GM12878 (cell line): Measurements from ENCODE around the gene DLEC1. TPM values are rescaled to one million over a fixed set of nuclear protein-coding genes. Genes with fewer than 3 reads are reported as not detected.

ENCODE experiments used
- MEF2B ChIP-seq: fragments of 450-650 bp; IDR thresholded peaks from 2 replicates; pipeline ENCODE4 v1.6.1; 2018; ENCODE audit warnings: mild to moderate bottlenecking, moderate library complexity; ENCODE audit not compliant: partially characterized antibody, poor library complexity, severe bottlenecking
- polyA plus RNA-seq, 11 experiments: library from polyadenylated mRNA; depleted of rRNA in 4 of 11; unstranded in 6 of 11; stranded (reverse) in 5 of 11; fragments of >200 nt; fragmentation: Nextera tagmentation in 4 of 11; fragmentation: Illumina TruSeq in 1 of 11; extraction: Ambion mirVana in 4 of 11; extraction: Trizol in 1 of 11; gene quantifications; 1 replicate in 1 of 11; 2 replicates in 10 of 11; pipeline versions ENCODE4 v1.2.1 to v1.2.3, GENCODE V29; 2011 to 2016; ENCODE audit warnings: inconsistent platforms in 2 of 11, missing spikeins in 2 of 11, low read depth in 1 of 11
- total RNA-seq, 4 experiments: library from RNA; depleted of rRNA in 3 of 4; stranded (reverse); fragments of >200 nt in 3 of 4; fragmentation: Illumina TruSeq in 1 of 4; extraction: Trizol in 1 of 4; gene quantifications; 2 replicates each; pipeline versions ENCODE4 v1.2.1 to v1.2.3, GENCODE V29; 2013 to 2021
- TF ChIP-seq, protein P1 (sequence below): fragments of 450-650 bp; conservative IDR thresholded peaks from 2 replicates; pipeline ENCODE4 v1.6.1; 2017; ENCODE audit warnings: mild to moderate bottlenecking, moderate library complexity
- TF ChIP-seq, protein P2 (sequence below): fragments of 450-650 bp; IDR thresholded peaks from 2 replicates; pipeline ENCODE4 v1.6.1; 2017; ENCODE audit warnings: mild to moderate bottlenecking, moderate library complexity

Gene DLEC1
- total and polyA plus RNA-seq, 10 of the 15 experiments (the other 5 are each of a cell fraction or from before 2014, with no cell fraction given) = 0.03 to 0.29 (median 0.07) TPM; not detected in 3

- TF ChIP-seq, protein P1, sequence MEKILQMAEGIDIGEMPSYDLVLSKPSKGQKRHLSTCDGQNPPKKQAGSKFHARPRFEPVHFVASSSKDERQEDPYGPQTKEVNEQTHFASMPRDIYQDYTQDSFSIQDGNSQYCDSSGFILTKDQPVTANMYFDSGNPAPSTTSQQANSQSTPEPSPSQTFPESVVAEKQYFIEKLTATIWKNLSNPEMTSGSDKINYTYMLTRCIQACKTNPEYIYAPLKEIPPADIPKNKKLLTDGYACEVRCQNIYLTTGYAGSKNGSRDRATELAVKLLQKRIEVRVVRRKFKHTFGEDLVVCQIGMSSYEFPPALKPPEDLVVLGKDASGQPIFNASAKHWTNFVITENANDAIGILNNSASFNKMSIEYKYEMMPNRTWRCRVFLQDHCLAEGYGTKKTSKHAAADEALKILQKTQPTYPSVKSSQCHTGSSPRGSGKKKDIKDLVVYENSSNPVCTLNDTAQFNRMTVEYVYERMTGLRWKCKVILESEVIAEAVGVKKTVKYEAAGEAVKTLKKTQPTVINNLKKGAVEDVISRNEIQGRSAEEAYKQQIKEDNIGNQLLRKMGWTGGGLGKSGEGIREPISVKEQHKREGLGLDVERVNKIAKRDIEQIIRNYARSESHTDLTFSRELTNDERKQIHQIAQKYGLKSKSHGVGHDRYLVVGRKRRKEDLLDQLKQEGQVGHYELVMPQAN = no peak
- TF ChIP-seq, protein P2, sequence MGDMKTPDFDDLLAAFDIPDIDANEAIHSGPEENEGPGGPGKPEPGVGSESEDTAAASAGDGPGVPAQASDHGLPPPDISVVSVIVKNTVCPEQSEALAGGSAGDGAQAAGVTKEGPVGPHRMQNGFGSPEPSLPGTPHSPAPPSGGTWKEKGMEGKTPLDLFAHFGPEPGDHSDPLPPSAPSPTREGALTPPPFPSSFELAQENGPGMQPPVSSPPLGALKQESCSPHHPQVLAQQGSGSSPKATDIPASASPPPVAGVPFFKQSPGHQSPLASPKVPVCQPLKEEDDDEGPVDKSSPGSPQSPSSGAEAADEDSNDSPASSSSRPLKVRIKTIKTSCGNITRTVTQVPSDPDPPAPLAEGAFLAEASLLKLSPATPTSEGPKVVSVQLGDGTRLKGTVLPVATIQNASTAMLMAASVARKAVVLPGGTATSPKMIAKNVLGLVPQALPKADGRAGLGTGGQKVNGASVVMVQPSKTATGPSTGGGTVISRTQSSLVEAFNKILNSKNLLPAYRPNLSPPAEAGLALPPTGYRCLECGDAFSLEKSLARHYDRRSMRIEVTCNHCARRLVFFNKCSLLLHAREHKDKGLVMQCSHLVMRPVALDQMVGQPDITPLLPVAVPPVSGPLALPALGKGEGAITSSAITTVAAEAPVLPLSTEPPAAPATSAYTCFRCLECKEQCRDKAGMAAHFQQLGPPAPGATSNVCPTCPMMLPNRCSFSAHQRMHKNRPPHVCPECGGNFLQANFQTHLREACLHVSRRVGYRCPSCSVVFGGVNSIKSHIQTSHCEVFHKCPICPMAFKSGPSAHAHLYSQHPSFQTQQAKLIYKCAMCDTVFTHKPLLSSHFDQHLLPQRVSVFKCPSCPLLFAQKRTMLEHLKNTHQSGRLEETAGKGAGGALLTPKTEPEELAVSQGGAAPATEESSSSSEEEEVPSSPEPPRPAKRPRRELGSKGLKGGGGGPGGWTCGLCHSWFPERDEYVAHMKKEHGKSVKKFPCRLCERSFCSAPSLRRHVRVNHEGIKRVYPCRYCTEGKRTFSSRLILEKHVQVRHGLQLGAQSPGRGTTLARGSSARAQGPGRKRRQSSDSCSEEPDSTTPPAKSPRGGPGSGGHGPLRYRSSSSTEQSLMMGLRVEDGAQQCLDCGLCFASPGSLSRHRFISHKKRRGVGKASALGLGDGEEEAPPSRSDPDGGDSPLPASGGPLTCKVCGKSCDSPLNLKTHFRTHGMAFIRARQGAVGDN = no peak
- peak; percentile 41 for TF ChIP-seq MEF2B
Measured at GRCh38 chr3:38140326-38141172, 101.5 kb downstream of the DLEC1 start (continued).
